ENCODE data around the gene RGS6.

Gene RGS6

DNA sequence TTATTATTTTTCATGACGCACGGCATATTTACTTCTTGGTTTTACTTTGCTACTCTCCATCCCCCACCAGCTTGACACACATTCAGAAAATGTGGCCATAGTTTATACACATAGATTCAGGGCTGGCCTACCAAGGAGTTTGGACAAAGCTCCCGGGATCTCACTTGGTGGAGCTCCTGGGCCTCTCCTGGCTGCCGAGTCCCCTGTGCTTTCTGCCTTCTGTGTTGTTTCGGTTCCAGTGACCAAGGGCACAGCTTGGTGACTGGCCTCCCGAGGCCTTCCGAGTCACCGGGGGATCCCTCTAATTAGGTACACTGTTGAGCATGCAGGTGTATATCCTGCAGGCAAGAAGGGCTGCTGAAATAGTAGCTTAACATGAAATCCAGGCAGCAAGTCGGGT is 63.5 kb downstream of the RGS6 start:
- DNase-seq (ENCODE audit: low read depth) = no peak

DNA sequence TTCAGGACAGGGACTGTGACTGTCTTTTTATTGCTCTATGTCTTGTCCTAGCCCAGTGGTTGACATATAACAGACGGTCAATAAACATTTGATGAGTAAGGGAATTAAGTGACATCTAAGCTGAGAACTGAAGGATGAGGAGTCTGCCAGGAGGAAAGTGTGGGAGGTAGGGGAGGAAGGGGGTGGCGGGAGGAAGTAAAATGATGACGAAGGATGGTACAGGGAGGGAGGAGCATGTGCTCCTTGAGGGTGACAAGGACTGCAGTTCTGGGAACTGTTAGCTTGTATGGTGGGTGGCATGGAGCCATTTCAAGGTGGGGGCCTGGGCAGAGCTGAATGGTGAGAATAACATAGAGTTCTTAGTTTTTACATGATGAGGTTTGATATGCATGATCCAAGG is 64.4 kb downstream of the RGS6 start:
- no peak for DNase-seq (ENCODE audit: low read depth)
- no peak overlapping the region for H3K4me3 ChIP-seq (ENCODE audit: low read depth, low read length)
- TF ChIP-seq, protein P1, sequence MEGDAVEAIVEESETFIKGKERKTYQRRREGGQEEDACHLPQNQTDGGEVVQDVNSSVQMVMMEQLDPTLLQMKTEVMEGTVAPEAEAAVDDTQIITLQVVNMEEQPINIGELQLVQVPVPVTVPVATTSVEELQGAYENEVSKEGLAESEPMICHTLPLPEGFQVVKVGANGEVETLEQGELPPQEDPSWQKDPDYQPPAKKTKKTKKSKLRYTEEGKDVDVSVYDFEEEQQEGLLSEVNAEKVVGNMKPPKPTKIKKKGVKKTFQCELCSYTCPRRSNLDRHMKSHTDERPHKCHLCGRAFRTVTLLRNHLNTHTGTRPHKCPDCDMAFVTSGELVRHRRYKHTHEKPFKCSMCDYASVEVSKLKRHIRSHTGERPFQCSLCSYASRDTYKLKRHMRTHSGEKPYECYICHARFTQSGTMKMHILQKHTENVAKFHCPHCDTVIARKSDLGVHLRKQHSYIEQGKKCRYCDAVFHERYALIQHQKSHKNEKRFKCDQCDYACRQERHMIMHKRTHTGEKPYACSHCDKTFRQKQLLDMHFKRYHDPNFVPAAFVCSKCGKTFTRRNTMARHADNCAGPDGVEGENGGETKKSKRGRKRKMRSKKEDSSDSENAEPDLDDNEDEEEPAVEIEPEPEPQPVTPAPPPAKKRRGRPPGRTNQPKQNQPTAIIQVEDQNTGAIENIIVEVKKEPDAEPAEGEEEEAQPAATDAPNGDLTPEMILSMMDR (IDR thresholded peaks at IDR 0.05; ENCODE audit: low read depth, low read length, missing control alignments) = no peak

More for the DNA sequence above, 63.5 kb downstream of the RGS6 start:
- no peak overlapping the region for H3K4me3 ChIP-seq (ENCODE audit: low read depth, low read length)
- TF ChIP-seq, protein P1 (IDR thresholded peaks at IDR 0.05; ENCODE audit: low read depth, low read length, missing control alignments) = no peak

DNA sequence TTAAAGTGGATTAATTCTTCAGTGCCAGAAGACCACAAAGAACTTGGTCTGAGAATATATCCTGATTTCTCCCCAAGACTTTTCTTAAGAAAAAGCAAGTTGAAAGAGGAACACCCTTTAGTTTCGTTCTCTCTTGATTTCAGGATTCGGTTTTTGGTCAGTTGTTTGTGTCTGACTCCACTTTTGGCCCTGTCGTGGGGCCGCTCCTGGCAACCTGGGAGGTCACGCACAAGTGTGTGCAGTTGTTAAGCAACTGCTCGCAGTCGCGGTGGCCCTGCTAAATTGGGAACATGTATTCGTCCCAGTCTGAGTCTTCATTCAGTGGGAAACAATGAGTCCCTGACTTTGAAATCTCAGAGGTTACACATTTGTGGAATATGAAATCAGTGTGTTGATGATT is 68.7 kb downstream of the RGS6 start:
- TF ChIP-seq, protein P1 (IDR thresholded peaks at IDR 0.05; ENCODE audit: low read depth, low read length, missing control alignments) = no peak
- H3K4me3 ChIP-seq (ENCODE audit: low read depth, low read length) = no peak overlapping the region
- DNase-seq (ENCODE audit: low read depth) = no peak

DNA sequence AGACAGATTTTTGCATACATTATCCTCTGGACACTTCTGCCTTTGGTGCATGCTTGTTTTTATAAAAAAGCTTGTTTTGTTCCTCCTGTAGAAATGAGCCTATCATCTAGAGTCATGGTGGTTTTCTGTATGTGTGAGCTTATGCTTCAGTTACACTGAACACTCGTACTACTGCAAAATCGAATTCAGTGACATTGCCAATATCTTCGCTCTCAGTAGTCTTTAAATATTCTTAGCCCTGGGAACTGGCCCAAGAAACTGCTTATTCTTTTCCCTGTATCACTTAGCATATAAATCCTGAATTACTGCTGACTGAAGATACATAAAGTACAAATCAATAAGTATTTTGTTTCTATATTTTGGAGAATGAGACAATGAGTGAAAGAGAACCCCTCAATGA is 70.5 kb downstream of the RGS6 start:
- H3K4me3 ChIP-seq (ENCODE audit: low read depth, low read length) = no peak overlapping the region
- DNase-seq (ENCODE audit: low read depth) = no peak
- TF ChIP-seq, protein P1 (IDR thresholded peaks at IDR 0.05; ENCODE audit: low read depth, low read length, missing control alignments) = no peak

DNA sequence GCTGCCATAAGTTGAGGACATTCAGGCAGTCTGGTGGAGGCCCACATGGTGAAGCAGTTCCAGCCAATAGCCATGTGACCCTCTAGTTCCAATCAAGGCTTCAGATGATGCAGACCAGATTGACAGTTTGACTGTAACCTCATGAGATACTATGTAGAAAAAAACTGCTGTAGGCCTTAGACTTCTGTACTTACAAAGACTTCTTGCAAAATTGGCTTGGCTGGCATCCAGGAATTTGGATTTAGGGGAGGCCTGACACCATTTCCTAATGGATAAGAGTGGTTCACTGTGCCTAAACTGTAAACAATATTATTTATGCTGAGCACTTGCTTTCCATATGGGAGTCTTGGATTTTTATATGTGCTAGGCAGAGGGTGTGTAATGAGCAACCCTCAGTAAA is 76.4 kb downstream of the RGS6 start:
- TF ChIP-seq, protein P1 (IDR thresholded peaks at IDR 0.05; ENCODE audit: low read depth, low read length, missing control alignments) = no peak

DNA sequence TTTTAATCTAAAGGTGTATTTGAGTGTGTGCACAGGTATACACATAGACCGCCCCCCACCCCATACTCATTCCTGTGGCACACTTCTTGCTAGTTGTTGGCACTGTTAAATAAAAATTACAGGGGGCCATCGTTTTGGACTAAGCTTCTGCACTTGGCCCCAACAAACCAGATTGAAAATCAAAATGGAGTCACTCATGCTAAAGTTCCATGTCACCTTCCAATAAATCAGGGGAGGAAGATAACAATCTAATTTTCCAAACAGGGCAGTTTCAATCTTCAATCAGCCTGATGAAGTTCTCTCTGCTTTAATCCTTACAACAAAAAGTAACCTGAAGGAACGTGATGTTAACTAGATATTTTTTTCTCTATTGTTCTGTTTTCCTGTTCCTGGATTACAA is 78.2 kb downstream of the RGS6 start:
- DNase-seq (ENCODE audit: low read depth) = no peak
- H3K4me3 ChIP-seq (ENCODE audit: low read depth, low read length) = no peak overlapping the region
- TF ChIP-seq, protein P1 (IDR thresholded peaks at IDR 0.05; ENCODE audit: low read depth, low read length, missing control alignments) = no peak

More for the DNA sequence above, 76.4 kb downstream of the RGS6 start:
- no peak overlapping the region for H3K4me3 ChIP-seq (ENCODE audit: low read depth, low read length)
- DNase-seq (ENCODE audit: low read depth) = no peak

DNA sequence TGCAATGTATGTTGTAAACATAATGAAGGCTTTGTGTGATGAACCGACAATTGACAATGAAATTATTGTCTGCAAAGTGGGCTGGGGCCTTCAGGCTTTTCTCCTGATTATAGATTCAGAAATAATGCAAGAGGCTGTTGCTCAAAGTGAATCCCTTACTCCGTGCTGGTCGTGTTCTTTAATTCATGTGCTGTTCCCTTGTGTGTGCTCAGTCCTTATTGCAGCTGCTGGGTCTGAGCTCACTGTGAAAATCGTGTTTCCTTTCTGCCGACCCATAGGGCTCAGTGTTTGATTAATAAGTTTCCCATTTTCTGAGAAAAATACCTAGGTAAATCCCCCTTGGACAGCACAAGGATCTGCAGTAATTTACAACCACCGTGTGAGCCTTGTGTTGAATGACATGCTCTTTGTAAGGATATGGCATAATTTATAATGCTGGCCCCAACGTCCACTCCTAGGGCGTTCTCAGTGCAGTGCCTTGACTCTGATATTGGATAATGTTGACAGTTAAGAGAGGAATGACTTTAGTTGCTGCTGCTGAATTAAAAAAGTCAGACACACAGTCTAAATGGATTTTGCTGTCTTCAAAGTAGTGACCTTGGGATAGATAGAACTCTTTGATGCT is 81.6 kb downstream of the RGS6 start:
- TF ChIP-seq, protein P1 (IDR thresholded peaks at IDR 0.05; ENCODE audit: low read depth, low read length, missing control alignments) = no peak
- DNase-seq (ENCODE audit: low read depth) = no peak
- no peak overlapping the region for H3K4me3 ChIP-seq (ENCODE audit: low read depth, low read length)

All from GM12864 (cell line).